ENCODE results near the gene GUCY2C.

GUCY2C gene

GRCh38 chr12:14577344-14577743 lies 119.1 kb downstream of the GUCY2C start:
- ChIA-PET CTCF (no interaction called here), POLR2A (no interaction called here)
- TF ChIP-seq HOXC10 (CRISPR knock-in tag; IDR thresholded peaks at IDR 0.05) = no peak
- TF ChIP-seq ZNF280D (tag by site-specific recombination; IDR thresholded peaks at IDR 0.05) = no peak
- no peak for TF ChIP-seq ZNF324 (tag by site-specific recombination; IDR thresholded peaks at IDR 0.05)
- TF ChIP-seq ZNF785 (tag by site-specific recombination; IDR thresholded peaks at IDR 0.05) = no peak
- TF ChIP-seq ZNF366 (tag by site-specific recombination; conservative IDR thresholded peaks at IDR 0.05) = no peak
- TF ChIP-seq ZNF514 (tag by site-specific recombination; IDR thresholded peaks at IDR 0.05) = no peak
- no peak for TF ChIP-seq ZNF549 (tag by site-specific recombination; IDR thresholded peaks at IDR 0.05)
- TF ChIP-seq ZNF362 (tag by site-specific recombination; IDR thresholded peaks at IDR 0.05) = no peak
- TF ChIP-seq FEZF1 (tag by site-specific recombination; IDR thresholded peaks at IDR 0.05) = no peak
- no peak for TF ChIP-seq RBAK (tag by site-specific recombination; IDR thresholded peaks at IDR 0.05)
- TF ChIP-seq ZNF792 (tag by site-specific recombination; IDR thresholded peaks at IDR 0.05) = no peak
- no peak for TF ChIP-seq REPIN1 (tag by site-specific recombination; IDR thresholded peaks at IDR 0.05; ENCODE audit: low read depth)
- TF ChIP-seq ZNF488 (tag by site-specific recombination; IDR thresholded peaks at IDR 0.05) = no peak
- TF ChIP-seq ZNF211 (tag by site-specific recombination; IDR thresholded peaks at IDR 0.05; ENCODE audit: low read depth) = no peak
- TF ChIP-seq TSHZ1 (tag by site-specific recombination; IDR thresholded peaks at IDR 0.05; ENCODE audit: borderline replicate concordance) = no peak
- no peak for TF ChIP-seq ZNF600 (tag by site-specific recombination; IDR thresholded peaks at IDR 0.05)
- TF ChIP-seq ZEB2 (tag by site-specific recombination; IDR thresholded peaks at IDR 0.05) = no peak
- no peak for TF ChIP-seq ELK4 (IDR thresholded peaks at IDR 0.05; ENCODE audit: borderline replicate concordance, low read depth, low read length)
- TF ChIP-seq INSM2 (tag by site-specific recombination; IDR thresholded peaks at IDR 0.05) = no peak

More at GRCh38 chr12:14577344-14577743, 119.1 kb downstream of the GUCY2C start:
- Histone ChIP-seq H3K9me3 (ENCODE audit: control insufficient read depth, insufficient read depth, low read depth, low read length) (no peaks in the 10 kb centered on the region), H3K4me3 (ENCODE audit: low read depth, low read length) (no peak overlapping the region), H3K36me3 (ENCODE audit: control insufficient read depth in 2 of 2, insufficient read depth in 1 of 2, low read length in 2 of 2) (no peaks in the 10 kb centered on the region), H3K27ac (ENCODE audit: extremely low read depth, low read depth, low read length) (no peak overlapping the region), H3K4me1 (ENCODE audit: control insufficient read depth, insufficient read depth, low read length) (no peaks in the 10 kb centered on the region)
